HCT116 (cell line): ENCODE measurements around the gene PGBD2. TPM values are rescaled to one million over a fixed set of nuclear protein-coding genes. Genes with fewer than 3 reads are reported as not detected.

Source experiments
- ATAC-seq: fragments of 200-7000 bp; cut with Tn5 transposase; 2 replicates; pipeline ENCODE4 v1.9.1; 2020; ENCODE audit warnings: mild to moderate bottlenecking, moderate library complexity
- BruUV-seq: library from RNA; stranded (reverse); fragments of 400-500 nt; replicated peaks from 2 replicates; lab custom pipeline; 2021; lab: Mats Ljungman, UMichigan
- CTCF ChIA-PET: fragments of 300-600 bp; sonication (Branson Sonifier 250); formaldehyde crosslinking; loops from one replicate; lab custom pipeline; 2021; ENCODE audit warnings: antibody characterized with exemption; lab: Charles Lee
- POLR2A ChIA-PET: fragments of 300-600, 350-600 bp; sonication (Branson Sonifier 250); formaldehyde crosslinking; loops from one replicate; lab custom pipeline; 2021; ENCODE audit warnings: antibody characterized with exemption; lab: Charles Lee
- RAD21 ChIA-PET, 2 experiments: fragments of 300-600 bp; sonication (Branson Sonifier 250); formaldehyde crosslinking; loops; one replicate each; lab custom pipeline; 2023; ENCODE audit warnings: low total read pairs in 2 of 2; ENCODE audit not compliant: uncharacterized antibody in 2 of 2, unreplicated experiment in 2 of 2, low non-redundant PET in 1 of 2; lab: Charles Lee
- DNase-seq: peaks from one replicate; pipeline ENCODE4 v3.0.0-alpha.2; 2010; ENCODE audit warnings: low read depth, low spot score
- H2AFZ ChIP-seq: fragments of 200-600 bp; shearing (Covaris generic), sonication (generic); 2 replicates; pipeline ENCODE4 v1.6.1; 2017; ENCODE audit warnings: low read depth, mixed run types, mixed read lengths, antibody characterized with exemption, low read length; ENCODE audit not compliant: poor library complexity, severe bottlenecking
- H3K27ac ChIP-seq: 2 replicates; pipeline ENCODE4 v1.5.1; 2012; ENCODE audit warnings: low read depth, low read length
- H3K27me3 ChIP-seq: fragments of 200-600 bp; sonication (generic); 2 replicates; pipeline ENCODE4 v1.6.1; 2016; ENCODE audit warnings: mixed run types, low read length, mixed read lengths; ENCODE audit not compliant: insufficient read depth
- H3K36me3 ChIP-seq, 2 experiments: fragments of 200-500 bp in 1 of 2; fragments of 200-600 bp in 1 of 2; sonication (Bioruptor generic) in 1 of 2; sonication (generic) in 1 of 2; 2 replicates each; pipeline versions ENCODE4 v1.5.1 to v1.6.1; 2014 to 2016; ENCODE audit warnings: low read length in 2 of 2, inconsistent platforms in 1 of 2, mixed read lengths in 1 of 2, mixed run types in 1 of 2; ENCODE audit not compliant: insufficient read depth in 2 of 2, control insufficient read depth in 1 of 2
- H3K4me1 ChIP-seq, 2 experiments: fragments of 200-600 bp in 1 of 2; sonication (generic) in 1 of 2; 2 replicates each; pipeline versions ENCODE4 v1.5.1 to v1.6.1; 2012 to 2017; ENCODE audit warnings: low read length in 2 of 2, inconsistent platforms in 1 of 2, mild to moderate bottlenecking in 1 of 2, mixed read lengths in 1 of 2, mixed run types in 1 of 2, moderate library complexity in 1 of 2; ENCODE audit not compliant: insufficient read depth in 2 of 2, control insufficient read depth in 1 of 2
- H3K4me2 ChIP-seq: fragments of 200-600 bp; sonication (generic); 2 replicates; pipeline ENCODE4 v1.6.1; 2017; ENCODE audit warnings: mixed run types, low read length, mixed read lengths
- H3K4me3 ChIP-seq, 2 experiments: fragments of 200-600 bp in 1 of 2; sonication (generic) in 1 of 2; replicated peaks in 1 of 2; 2 replicates each; pipeline ENCODE4 v1.5.1; 2011 to 2016; ENCODE audit warnings: low read length in 2 of 2, control low read depth in 1 of 2, low read depth in 1 of 2, mild to moderate bottlenecking in 1 of 2, mixed read lengths in 1 of 2, mixed run types in 1 of 2
- H3K79me2 ChIP-seq: fragments of 200-600 bp; sonication (generic); 2 replicates; pipeline ENCODE4 v1.6.1; 2017; ENCODE audit warnings: mild to moderate bottlenecking, mixed run types, low read length, moderate library complexity, mixed read lengths; ENCODE audit not compliant: insufficient read depth
- H3K9ac ChIP-seq: fragments of 200-600 bp; sonication (generic); 2 replicates; pipeline ENCODE4 v1.6.1; 2016; ENCODE audit warnings: low read length, mixed read lengths
- H3K9me2 ChIP-seq: fragments of 200-600 bp; sonication (generic), shearing (Covaris generic); 2 replicates; pipeline ENCODE4 v1.6.1; 2017; ENCODE audit warnings: mixed run types, mild to moderate bottlenecking, moderate library complexity; ENCODE audit not compliant: insufficient read depth
- H3K9me3 ChIP-seq, 2 experiments: fragments of 200-500 bp in 1 of 2; fragments of 200-600 bp in 1 of 2; sonication (Bioruptor generic) in 1 of 2; sonication (generic) in 1 of 2; 2 replicates each; pipeline ENCODE4 v1.6.1; 2014 to 2017; ENCODE audit warnings: low read length in 2 of 2, mixed read lengths in 2 of 2, inconsistent platforms in 1 of 2, low read depth in 1 of 2, mild to moderate bottlenecking in 1 of 2, mixed run types in 1 of 2, moderate library complexity in 1 of 2; ENCODE audit not compliant: control insufficient read depth in 1 of 2, insufficient read depth in 1 of 2
- H4K20me1 ChIP-seq: fragments of 200-600 bp; sonication (generic), shearing (Covaris generic); 2 replicates; pipeline ENCODE4 v1.6.1; 2017; ENCODE audit warnings: mixed run types, mild to moderate bottlenecking, moderate library complexity; ENCODE audit not compliant: insufficient read depth
- CEBPB ChIP-seq: IDR thresholded peaks from 2 replicates; pipeline ENCODE4 v1.6.1; 2012; ENCODE audit warnings: low read depth
- EGR1 ChIP-seq: IDR thresholded peaks from 2 replicates; pipeline ENCODE4 v1.6.1; 2012; ENCODE audit warnings: low read depth
- ELF1 ChIP-seq: IDR thresholded peaks from 2 replicates; pipeline ENCODE4 v1.6.1; 2012; ENCODE audit warnings: low read depth, borderline replicate concordance
- EZH2 ChIP-seq: fragments of 200-600 bp; sonication (generic); IDR thresholded peaks from 2 replicates; pipeline ENCODE4 v1.6.1; 2017; ENCODE audit warnings: antibody characterized with exemption, mixed run types
- FOSL1 ChIP-seq: IDR thresholded peaks from 2 replicates; pipeline ENCODE4 v1.6.1; 2012; ENCODE audit warnings: low read depth
- JUND ChIP-seq: IDR thresholded peaks from 2 replicates; pipeline ENCODE4 v1.6.1; 2012
- POLR2A ChIP-seq: IDR thresholded peaks from 2 replicates; pipeline ENCODE4 v1.7.0; 2011; ENCODE audit warnings: borderline replicate concordance; ENCODE audit not compliant: insufficient read depth, insufficient read length; ENCODE audit errors: extremely low read depth
- RAD21 ChIP-seq: IDR thresholded peaks from 2 replicates; pipeline ENCODE4 v1.6.1; 2012; ENCODE audit warnings: low read depth, mild to moderate bottlenecking
- SIN3A ChIP-seq: IDR thresholded peaks from 2 replicates; pipeline ENCODE4 v1.6.1; 2012; ENCODE audit warnings: low read depth
- SP1 ChIP-seq: IDR thresholded peaks from 2 replicates; pipeline ENCODE4 v1.6.1; 2012; ENCODE audit warnings: low read depth
- YY1 ChIP-seq: IDR thresholded peaks from 2 replicates; pipeline ENCODE4 v1.6.1; 2011; ENCODE audit warnings: low read length, low read depth, moderate library complexity, mild to moderate bottlenecking; ENCODE audit not compliant: insufficient replicate concordance; ENCODE audit errors: extremely low read depth
- ZFX ChIP-seq: fragments of 450-650 bp; IDR thresholded peaks from 2 replicates; pipeline ENCODE4 v1.6.1; 2017
- intact Hi-C: fragments of 100-400 bp; cut with micrococcal nuclease; formaldehyde crosslinking; loops from 2 replicates; pipeline ENCODE4 v1.10.0; 2022
- total RNA-seq: library from RNA; stranded (reverse); gene quantifications from one replicate; pipeline ENCODE4 v1.2.1, GENCODE V29; 2021; ENCODE audit not compliant: unreplicated experiment
- TF ChIP-seq, protein P1 (sequence below): IDR thresholded peaks from 2 replicates; pipeline ENCODE4 v1.6.1; 2012
- TF ChIP-seq, protein P2 (sequence below): IDR thresholded peaks from 2 replicates; pipeline ENCODE4 v1.6.1; 2012
- TF ChIP-seq, protein P3 (sequence below), 3 experiments: fragments of 200-600 bp in 1 of 3; sonication (generic) in 1 of 3; IDR thresholded peaks in 2 of 3; conservative IDR thresholded peaks in 1 of 3; 2 replicates each; pipeline ENCODE4 v1.5.1; 2012 to 2017; ENCODE audit warnings: low read depth in 2 of 3, low read length in 2 of 3, antibody characterized with exemption in 1 of 3, borderline replicate concordance in 1 of 3, control low read depth in 1 of 3, mild to moderate bottlenecking in 1 of 3, mixed read lengths in 1 of 3, mixed run types in 1 of 3, moderate library complexity in 1 of 3; ENCODE audit not compliant: insufficient read depth in 1 of 3
- TF ChIP-seq, protein P4 (sequence below): IDR thresholded peaks from 2 replicates; pipeline ENCODE4 v1.6.1; 2011; ENCODE audit warnings: mild to moderate bottlenecking, low read length, moderate library complexity; ENCODE audit not compliant: insufficient replicate concordance; ENCODE audit errors: extremely low read depth

PGBD2 gene
- total RNA-seq, 1 experiment from 2014 or later: 5.1 TPM

DNA sequence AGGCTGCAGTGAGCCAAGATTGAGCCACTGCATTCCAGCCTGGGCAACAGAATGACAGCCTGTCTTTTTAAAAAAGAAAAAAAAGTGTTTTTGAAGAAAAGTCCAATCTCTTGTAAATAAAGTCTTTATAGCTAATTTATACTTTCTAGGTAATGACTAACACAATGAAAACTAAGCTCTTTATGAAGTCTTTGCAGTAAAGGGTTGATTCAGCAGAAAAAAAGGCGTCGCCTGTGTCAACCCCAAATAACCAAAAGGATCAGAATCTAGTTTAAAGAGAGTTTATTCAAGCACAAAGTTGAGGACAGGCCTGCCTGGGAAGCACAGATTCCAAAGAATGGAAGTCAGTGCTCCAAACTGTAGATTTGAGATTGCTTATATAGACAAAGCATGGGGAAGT lies 14.3 kb upstream of the PGBD2 start (continued):
- TF ChIP-seq, protein P1, sequence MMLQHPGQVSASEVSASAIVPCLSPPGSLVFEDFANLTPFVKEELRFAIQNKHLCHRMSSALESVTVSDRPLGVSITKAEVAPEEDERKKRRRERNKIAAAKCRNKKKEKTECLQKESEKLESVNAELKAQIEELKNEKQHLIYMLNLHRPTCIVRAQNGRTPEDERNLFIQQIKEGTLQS: no peak
- no peak for TF ChIP-seq YY1

DNA sequence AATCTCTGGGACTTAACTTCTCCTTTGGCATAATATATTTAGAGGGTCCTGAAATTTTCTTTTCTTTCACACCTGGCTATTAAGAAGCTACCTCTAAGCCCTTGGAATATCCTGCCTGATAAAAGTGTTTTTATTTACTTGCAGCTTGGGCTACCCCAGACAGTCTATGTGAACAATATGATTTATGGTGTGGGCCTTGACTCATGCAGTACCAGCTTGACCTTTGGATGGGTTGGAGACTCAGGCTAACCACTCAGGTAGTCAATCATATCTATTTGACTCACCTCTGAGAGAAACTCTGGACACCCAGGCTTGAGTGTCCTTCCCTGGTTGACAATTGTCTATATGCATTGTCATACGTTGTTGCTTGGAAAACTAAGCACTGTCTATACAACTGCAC lies 13.4 kb upstream of the PGBD2 start:
- no peak for ATAC-seq
- no peaks in the 10 kb centered on the region for H3K36me3 ChIP-seq
- TF ChIP-seq, protein P2, sequence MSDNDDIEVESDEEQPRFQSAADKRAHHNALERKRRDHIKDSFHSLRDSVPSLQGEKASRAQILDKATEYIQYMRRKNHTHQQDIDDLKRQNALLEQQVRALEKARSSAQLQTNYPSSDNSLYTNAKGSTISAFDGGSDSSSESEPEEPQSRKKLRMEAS: no peak
- no peak for TF ChIP-seq POLR2A
- TF ChIP-seq, all 23 proteins: peak for 0
- RAD21 ChIA-PET: no interaction called here
- H3K4me3 ChIP-seq: no peak overlapping the region
- no peak overlapping the region for H3K27ac ChIP-seq
- no peak overlapping the region for H3K9ac ChIP-seq
- no peaks in the 10 kb centered on the region for H3K4me1 ChIP-seq
- no peaks in the 10 kb centered on the region for H3K27me3 ChIP-seq
- H3K79me2 ChIP-seq: no peaks in the 10 kb centered on the region
- no TSS peak for BruUV-seq
- no peak overlapping the region for H3K4me2 ChIP-seq
- no peak overlapping the region for H2AFZ ChIP-seq
- no peaks in the 10 kb centered on the region for H4K20me1 ChIP-seq
- no peaks in the 10 kb centered on the region for H3K9me2 ChIP-seq
- no peaks in the 10 kb centered on the region for H3K9me3 ChIP-seq
- intact Hi-C loops: no loop called here
- no peak for DNase-seq
- CTCF ChIA-PET: no interaction called here
- POLR2A ChIA-PET: no interaction called here

DNA sequence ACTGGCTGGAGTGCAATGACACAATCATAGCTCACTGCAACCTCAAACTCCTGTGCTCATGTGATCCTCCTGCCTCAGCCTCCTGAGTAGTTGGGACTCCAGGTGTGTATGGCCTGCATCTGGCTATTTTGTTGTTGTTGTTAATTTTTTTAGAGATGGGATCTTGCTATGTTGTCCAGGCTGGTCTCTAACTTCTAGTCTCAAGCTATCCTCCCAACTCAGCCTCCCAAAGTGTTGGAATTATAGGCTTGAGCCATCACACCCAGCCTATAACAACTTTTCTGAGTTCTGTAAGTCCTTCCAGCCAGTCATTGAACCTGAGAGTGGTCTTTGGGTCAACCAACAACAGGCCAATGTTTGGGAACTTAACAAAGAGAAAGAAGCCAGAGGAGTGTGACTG lies 11.2 kb upstream of the PGBD2 start:
- POLR2A ChIA-PET: no interaction called here
- no peak overlapping the region for H3K4me3 ChIP-seq
- H3K36me3 ChIP-seq: no peaks in the 10 kb centered on the region
- no peaks in the 10 kb centered on the region for H3K4me1 ChIP-seq
- H3K9ac ChIP-seq: no peak overlapping the region
- ATAC-seq (no peak), DNase-seq (no peak)
- no peaks in the 10 kb centered on the region for H3K9me2 ChIP-seq
- H2AFZ ChIP-seq: no peak overlapping the region
- CTCF ChIA-PET: no interaction called here
- H4K20me1 ChIP-seq: no peaks in the 10 kb centered on the region
- H3K9me3 ChIP-seq: no peaks in the 10 kb centered on the region
- no peaks in the 10 kb centered on the region for H3K27me3 ChIP-seq
- no peak overlapping the region for H3K27ac ChIP-seq
- no peak overlapping the region for H3K4me2 ChIP-seq
- H3K79me2 ChIP-seq: no peaks in the 10 kb centered on the region
- intact Hi-C loops: no loop called here
- no TSS peak for BruUV-seq
- RAD21 ChIA-PET: no interaction called here
- TF ChIP-seq, protein P3, sequence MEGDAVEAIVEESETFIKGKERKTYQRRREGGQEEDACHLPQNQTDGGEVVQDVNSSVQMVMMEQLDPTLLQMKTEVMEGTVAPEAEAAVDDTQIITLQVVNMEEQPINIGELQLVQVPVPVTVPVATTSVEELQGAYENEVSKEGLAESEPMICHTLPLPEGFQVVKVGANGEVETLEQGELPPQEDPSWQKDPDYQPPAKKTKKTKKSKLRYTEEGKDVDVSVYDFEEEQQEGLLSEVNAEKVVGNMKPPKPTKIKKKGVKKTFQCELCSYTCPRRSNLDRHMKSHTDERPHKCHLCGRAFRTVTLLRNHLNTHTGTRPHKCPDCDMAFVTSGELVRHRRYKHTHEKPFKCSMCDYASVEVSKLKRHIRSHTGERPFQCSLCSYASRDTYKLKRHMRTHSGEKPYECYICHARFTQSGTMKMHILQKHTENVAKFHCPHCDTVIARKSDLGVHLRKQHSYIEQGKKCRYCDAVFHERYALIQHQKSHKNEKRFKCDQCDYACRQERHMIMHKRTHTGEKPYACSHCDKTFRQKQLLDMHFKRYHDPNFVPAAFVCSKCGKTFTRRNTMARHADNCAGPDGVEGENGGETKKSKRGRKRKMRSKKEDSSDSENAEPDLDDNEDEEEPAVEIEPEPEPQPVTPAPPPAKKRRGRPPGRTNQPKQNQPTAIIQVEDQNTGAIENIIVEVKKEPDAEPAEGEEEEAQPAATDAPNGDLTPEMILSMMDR (IDR thresholded peaks at IDR 0.05 in 2 of 3, conservative IDR thresholded peaks at IDR 0.05 in 1 of 3; ENCODE audit: borderline replicate concordance in 1 of 3, insufficient read depth in 1 of 3, low read depth in 2 of 3, low read length in 2 of 3): no peak
- TF ChIP-seq ELF1 (no peak), JUND (no peak), FOSL1 (no peak), RAD21 (no peak), SIN3A (no peak), POLR2A (no peak), ZFX (no peak), EGR1 (no peak), CEBPB (no peak), EZH2 (no peak), YY1 (no peak), SP1 (no peak)
- TF ChIP-seq, protein P4, sequence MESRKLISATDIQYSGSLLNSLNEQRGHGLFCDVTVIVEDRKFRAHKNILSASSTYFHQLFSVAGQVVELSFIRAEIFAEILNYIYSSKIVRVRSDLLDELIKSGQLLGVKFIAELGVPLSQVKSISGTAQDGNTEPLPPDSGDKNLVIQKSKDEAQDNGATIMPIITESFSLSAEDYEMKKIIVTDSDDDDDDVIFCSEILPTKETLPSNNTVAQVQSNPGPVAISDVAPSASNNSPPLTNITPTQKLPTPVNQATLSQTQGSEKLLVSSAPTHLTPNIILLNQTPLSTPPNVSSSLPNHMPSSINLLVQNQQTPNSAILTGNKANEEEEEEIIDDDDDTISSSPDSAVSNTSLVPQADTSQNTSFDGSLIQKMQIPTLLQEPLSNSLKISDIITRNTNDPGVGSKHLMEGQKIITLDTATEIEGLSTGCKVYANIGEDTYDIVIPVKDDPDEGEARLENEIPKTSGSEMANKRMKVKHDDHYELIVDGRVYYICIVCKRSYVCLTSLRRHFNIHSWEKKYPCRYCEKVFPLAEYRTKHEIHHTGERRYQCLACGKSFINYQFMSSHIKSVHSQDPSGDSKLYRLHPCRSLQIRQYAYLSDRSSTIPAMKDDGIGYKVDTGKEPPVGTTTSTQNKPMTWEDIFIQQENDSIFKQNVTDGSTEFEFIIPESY: no peak
- TF ChIP-seq, protein P2: no peak
